HG02759 (cell line): ENCODE results near the gene GRIA3.

Experiments used
- ATAC-seq: cut with Tn5 transposase; IDR thresholded peaks from one replicate; pipeline ENCODE4 v1.9.1; 2021; ENCODE audit warnings: mild to moderate bottlenecking, moderate library complexity; ENCODE audit not compliant: unreplicated experiment

The GRIA3 gene

GRCh38 chrX:123190096-123190495 lies 6.0 kb downstream of the GRIA3 start:
- ATAC-seq: no peak

GRCh38 chrX:123193101-123193500 lies 9.0 kb downstream of the GRIA3 start:
- ATAC-seq: no peak

- no peak for ATAC-seq
Observed at GRCh38 chrX:123199338-123199737, 15.3 kb downstream of the GRIA3 start.

GRCh38 chrX:123201720-123202119 lies 17.6 kb downstream of the GRIA3 start:
- no peak for ATAC-seq

GRCh38 chrX:123202523-123202922 lies 18.4 kb downstream of the GRIA3 start:
- ATAC-seq: no peak

GRCh38 chrX:123203772-123204171 lies 19.7 kb downstream of the GRIA3 start:
- no peak for ATAC-seq

GRCh38 chrX:123206176-123206575 lies 22.1 kb downstream of the GRIA3 start:
- ATAC-seq: no peak

DNA sequence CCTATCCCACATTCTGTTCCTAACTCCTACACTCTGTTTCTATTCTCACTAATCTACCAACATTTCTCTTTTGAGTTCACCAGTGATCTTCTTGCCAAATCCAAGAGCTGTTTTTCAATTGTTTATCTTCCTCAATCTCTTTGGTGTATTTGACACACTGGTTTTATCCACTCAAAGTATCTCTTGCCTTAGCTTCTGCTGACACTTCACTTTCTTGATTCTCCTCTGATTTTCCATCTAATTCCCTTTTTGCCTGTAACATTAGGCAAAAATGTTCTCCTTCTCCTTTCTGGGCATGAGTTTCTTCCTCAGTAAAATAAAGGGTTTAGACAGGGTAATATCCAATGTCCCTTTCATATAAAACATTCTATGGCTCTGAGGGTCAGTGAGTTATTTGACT lies 26.2 kb downstream of the GRIA3 start:
- ATAC-seq: no peak

DNA sequence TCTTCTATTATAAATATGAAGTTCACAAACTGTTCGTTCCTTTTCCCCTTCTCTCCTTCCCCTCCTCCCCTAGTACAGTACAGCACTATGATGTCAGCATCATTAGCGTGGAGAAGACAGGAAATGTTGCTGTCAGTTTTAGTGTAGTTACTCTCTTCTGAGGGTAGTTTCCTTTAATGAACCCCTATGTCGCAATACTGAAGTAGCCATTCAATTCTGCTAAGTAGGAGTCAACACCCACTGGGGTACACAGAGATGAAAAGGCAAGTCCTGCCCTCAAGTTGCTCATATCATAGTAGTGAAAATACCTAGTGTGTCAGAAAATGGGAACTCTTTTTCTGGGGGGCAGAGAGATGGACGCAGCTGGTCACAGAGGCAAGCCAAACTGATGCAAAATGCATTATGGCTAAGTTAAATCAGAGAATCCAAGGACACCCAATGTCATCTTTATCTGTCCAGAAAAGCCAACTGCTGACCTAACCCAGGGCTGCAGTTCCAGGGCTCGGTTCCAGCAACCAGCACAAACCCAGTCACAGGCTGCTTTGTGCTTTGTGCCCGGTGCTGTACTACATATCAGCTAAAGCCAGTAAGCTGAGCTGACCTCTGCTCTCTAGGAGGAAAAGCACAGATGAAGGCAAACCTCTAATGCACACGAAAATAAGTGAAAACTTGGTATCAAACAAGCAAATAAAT lies 31.5 kb downstream of the GRIA3 start:
- no peak for ATAC-seq

DNA sequence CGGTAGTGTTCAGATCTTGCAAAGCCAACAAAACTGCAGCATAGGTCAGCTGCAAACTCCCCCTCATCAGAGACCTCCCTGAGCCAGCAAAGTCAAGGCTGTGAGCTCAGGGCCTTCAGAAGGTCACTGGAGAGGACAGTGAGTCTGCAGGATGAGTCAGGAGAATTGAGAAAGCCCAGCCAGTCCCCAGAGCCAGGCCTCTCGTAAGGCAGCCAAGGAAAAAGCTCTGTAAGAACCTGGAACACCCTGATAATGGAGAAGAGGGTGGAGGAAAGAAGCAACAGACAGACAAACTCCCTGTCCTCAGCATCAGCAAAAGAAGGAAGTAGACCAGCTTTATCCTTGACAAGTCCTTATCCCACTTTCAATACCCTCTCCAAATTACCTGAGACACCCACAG lies 33.0 kb downstream of the GRIA3 start:
- no peak for ATAC-seq

GRCh38 chrX:123217728-123218127 lies 33.6 kb downstream of the GRIA3 start:
- ATAC-seq: no peak

DNA sequence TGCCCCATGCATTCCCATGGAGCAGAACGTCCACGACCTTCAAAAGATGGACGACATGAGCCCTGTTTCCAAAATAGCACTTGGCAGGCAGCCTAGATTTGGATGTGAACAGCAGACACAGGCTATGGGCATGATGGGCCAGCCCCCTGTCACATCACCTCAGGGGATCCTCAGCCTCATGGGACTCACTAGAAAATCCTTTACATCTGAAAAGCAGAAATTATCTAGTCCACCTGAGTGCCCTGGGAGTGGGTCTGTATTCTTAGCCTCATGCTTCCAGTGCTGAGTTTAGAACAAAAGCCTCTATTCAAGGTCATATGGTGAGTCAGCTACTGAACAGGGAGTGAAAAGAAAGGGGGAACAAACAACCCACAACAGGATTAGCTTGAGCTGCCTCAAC lies 35.8 kb downstream of the GRIA3 start:
- ATAC-seq: no peak

- no peak for ATAC-seq
Observed at GRCh38 chrX:123222920-123223319, 38.8 kb downstream of the GRIA3 start.

DNA sequence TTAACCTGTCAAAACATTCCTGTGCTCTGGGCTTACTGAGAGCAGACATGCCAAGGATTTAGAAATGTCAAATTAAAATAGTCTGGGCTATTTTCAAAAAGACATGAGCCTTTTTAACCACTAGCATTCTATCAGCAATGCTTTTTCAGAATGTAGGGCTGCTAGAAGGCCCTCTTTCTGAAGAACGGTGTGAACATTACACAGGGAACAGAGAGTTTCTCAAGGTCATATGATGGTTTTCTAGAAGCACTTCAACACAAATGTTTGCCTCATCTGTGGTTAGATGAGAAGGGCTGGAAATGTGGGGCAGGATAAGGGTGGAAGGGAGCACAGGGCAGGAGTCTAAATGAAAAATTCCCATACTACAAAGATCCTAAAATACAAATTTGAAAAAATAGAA lies 39.3 kb downstream of the GRIA3 start:
- no peak for ATAC-seq

- no peak for ATAC-seq
Observed at GRCh38 chrX:123223859-123224258, 39.8 kb downstream of the GRIA3 start.

- no peak for ATAC-seq
Observed at GRCh38 chrX:123230798-123231197, 46.7 kb downstream of the GRIA3 start.

DNA sequence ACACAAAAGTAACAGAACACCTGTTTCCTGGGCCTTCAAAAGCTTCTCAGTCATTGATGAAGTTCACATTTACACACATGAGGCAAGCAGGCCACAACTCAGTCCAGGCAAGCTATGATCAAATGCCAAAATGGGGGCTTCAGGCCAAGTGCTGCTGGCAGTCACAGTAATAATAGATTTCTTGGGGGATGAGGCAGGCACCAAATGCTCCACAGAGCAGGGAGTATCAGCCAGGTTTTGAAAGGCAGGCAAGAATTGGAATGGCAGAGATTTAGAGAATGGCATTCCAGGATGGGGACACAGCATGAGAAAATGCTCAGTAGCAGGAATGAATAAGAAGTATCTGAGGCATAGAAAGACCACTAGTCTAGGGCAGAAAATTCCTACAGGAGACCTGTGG lies 52.8 kb downstream of the GRIA3 start:
- ATAC-seq: no peak

DNA sequence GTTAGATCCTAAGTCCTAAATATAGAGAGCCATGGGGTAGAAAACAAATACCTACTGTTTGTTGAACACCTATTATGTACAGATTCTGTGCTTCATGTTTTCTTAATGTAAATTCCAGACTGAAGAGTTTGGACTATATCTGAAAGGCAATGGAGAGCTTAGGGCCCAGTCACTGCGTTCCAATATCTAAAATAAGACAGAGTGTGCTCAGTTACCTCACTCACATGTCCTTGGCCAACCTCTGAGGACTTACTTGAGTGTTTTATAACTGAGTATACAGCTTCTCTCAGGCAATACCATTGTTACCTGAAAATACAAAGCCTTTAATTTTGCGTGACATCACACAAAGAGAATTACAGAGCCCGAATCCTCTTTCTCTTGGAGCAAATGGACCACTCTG lies 53.2 kb downstream of the GRIA3 start:
- no peak for ATAC-seq

DNA sequence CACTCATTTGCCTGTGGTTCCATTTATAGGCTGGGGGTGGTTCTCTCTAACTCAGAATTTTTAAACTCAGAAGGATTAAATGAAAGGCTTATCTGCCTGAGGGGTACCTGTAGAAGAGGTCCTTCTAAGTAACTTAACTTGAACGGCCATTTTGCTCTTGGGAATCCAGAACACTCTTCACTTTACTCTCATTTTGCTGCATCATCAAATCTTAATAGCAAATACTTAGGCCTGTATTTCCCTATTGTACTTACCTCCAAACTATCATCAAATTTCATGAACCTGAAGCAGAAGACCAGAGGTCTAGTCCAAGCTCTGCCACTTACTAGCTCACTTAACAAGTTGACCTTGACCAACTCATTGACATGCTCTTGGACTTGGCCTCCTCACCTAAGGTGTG lies 70.4 kb downstream of the GRIA3 start:
- no peak for ATAC-seq

GRCh38 chrX:123256378-123256777 lies 72.3 kb downstream of the GRIA3 start:
- peak; percentile 88 for ATAC-seq

- no peak for ATAC-seq
Observed at GRCh38 chrX:123260920-123261418, 76.9 kb downstream of the GRIA3 start.

- no peak for ATAC-seq
Observed at GRCh38 chrX:123263270-123263669, 79.2 kb downstream of the GRIA3 start.

DNA sequence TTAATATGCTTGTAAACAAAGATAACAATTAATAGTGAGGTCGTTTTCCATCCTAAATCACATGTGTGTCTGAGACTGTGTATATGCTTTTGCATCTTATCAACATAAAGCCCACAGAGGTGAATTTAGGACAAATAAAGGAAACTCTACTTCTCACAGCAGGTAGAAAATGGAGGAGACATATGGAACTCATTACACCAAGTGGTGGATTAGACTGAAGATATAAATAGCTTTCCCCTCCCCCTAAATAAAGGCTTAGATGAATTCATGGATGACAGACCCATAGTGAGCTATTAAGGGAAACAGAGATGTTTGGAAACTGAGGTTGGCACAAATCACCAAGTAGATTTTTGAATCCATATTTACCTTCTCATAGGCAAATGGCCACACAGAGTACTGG lies 79.7 kb downstream of the GRIA3 start:
- ATAC-seq: no peak
